NCI-H2107 treated with DMSO at 0.1 percent for 48 hours (cell line): ENCODE results near the gene ADSS1.
"Not testable (repeated sequence)": the region's sequence is repeated elsewhere in the genome, so short reads cannot be mapped to it uniquely, and the experiment has no call there.

Experiments
- DNase-seq: peaks from one replicate; lab custom pipeline; 2025; ENCODE audit not compliant: unreplicated experiment; lab: John Stamatoyannopoulos, UW

ADSS1 gene

GRCh38 chr14:104715871-104716270, 8.2 kb upstream of the ADSS1 start:
- DNase-seq, result no peak

- DNase-seq, result no peak
Measured at GRCh38 chr14:104717137-104717536, 6.9 kb upstream of the ADSS1 start.

GRCh38 chr14:104717646-104718045, 6.4 kb upstream of the ADSS1 start:
- no peak for DNase-seq

- no peak for DNase-seq
Measured at GRCh38 chr14:104718147-104718546, 5.9 kb upstream of the ADSS1 start.

GRCh38 chr14:104718871-104719270, 5.2 kb upstream of the ADSS1 start:
- DNase-seq, result no peak

- DNase-seq, result no peak
Measured at GRCh38 chr14:104719343-104719742, 4.7 kb upstream of the ADSS1 start.

GRCh38 chr14:104721505-104722431, 2.3 kb upstream of the ADSS1 start:
- DNase-seq, result no peak

GRCh38 chr14:104722938-104723650, 935 bp upstream of the ADSS1 start:
- DNase-seq, result no peak

- no peak for DNase-seq
Measured at GRCh38 chr14:104724407-104724980, 465 bp downstream of the ADSS1 start.

- DNase-seq, result peak; percentile 11
Measured at GRCh38 chr14:104724981-104725771, 1.1 kb downstream of the ADSS1 start.

GRCh38 chr14:104725772-104726548, 1.9 kb downstream of the ADSS1 start:
- no peak for DNase-seq

GRCh38 chr14:104726600-104727451, 2.8 kb downstream of the ADSS1 start:
- no peak for DNase-seq

GRCh38 chr14:104728631-104729030, 4.6 kb downstream of the ADSS1 start:
- DNase-seq, result no peak

- not testable (repeated sequence) for DNase-seq
Measured at GRCh38 chr14:104729176-104729834, 5.3 kb downstream of the ADSS1 start.

GRCh38 chr14:104729835-104730181, 5.8 kb downstream of the ADSS1 start:
- no peak for DNase-seq

- no peak for DNase-seq
Measured at GRCh38 chr14:104730487-104730886, 6.5 kb downstream of the ADSS1 start.

- DNase-seq, result no peak
Measured at GRCh38 chr14:104731320-104732294, 7.6 kb downstream of the ADSS1 start.

GRCh38 chr14:104732355-104732804, 8.4 kb downstream of the ADSS1 start:
- no peak for DNase-seq
